GM19468 (cell line): Measurements from ENCODE around the gene FAAP100.

ENCODE experiments used
- ATAC-seq: cut with Tn5 transposase; IDR thresholded peaks from one replicate; pipeline ENCODE4 v1.9.1; 2021; ENCODE audit warnings: mild to moderate bottlenecking, moderate library complexity, moderate number of reproducible peaks; ENCODE audit not compliant: unreplicated experiment; ENCODE audit errors: extremely low read depth

Gene FAAP100

DNA sequence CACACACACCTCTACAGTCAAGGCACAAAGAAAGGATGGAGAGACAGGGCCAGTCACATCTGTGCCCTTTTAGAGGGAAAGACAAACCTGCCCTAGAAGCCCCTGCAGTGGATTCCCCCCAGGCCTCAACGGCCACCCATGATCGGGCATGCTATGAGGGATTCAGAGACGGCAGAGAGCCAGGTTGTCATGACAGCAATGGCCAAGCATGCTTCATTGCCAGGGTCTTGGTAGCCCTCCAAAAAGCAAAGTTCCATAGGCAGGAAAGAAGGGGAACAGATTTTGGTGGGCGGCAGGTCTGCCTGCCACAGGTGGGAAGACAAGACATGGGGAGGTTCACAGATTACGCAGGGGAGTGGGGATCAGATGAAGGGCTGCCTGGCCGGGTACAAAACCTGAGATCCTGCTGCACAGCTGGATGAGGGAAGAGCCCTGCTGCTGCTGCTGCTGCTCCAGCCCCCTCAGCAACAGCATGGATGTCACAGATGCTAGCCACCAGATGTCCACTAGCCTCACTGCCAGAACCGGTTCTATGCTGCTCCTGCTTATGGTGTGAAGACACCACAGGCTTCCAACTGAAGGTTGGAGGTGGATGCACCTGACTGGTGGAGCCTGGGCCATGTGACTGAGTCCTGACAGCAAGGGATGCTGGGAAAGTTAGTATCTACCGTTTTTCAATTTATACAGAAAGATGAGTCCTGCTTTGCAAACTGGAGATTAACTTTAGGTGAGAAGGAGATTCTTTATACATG lies 57.4 kb downstream of the FAAP100 start:
- ATAC-seq: no peak

DNA sequence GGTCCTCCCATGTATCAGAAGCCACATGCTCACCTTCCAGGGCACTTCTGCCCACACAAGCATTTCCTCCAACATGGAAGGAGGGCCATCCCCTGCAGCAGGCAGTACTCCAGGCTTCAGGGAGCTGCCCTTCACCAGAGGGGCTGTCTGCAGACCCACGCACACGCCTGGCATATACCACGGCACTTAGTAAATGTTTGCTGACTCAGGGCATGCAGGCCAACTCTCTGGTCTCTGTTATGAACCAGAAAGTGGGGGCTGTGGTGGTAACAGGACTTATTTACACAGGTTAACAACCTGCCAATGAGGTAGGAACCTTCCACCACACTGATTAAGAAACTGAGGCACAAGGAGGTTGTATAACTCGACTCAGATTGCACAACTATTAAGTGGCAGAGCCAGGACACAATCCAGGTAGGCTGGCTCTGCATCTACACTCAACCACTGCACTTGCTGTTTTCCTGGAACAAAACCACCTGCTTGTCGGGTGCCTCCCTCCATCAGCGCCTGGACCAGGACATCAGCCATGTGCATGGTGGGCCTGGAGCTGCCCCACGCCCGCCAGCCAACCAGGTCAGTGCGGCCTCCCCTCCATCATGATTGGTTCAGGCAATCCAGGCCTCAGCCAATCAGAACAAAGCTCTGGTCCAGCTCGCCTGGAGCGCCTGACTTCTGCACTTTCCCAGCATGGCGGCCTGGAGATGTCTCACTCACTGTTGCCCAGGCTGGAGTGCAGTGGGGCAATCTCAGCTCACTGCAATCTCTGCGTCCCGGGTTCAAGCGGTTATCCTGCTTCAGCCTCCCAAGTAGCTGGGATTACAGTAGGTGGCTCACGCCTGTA lies 58.7 kb downstream of the FAAP100 start:
- ATAC-seq: no peak

DNA sequence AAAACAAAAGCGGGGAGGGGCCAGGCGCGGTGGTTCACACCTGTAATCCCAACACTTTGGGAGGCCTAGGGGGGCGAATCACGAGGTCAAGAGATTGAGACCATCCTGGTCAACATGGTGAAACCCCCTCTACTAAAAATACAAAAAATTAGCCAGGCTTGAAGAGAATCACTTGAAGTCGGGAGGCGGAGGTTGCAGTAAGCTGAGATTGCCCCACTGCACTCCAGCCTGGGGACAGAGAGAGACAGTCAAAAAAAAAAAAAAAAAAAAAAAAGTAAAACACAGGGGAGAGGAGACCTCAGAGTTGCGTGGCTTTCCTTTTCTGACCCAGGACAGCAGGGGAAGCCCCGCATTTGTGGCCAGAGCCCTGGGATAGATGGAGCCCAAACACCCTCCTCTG lies 59.4 kb downstream of the FAAP100 start:
- ATAC-seq: no peak

DNA sequence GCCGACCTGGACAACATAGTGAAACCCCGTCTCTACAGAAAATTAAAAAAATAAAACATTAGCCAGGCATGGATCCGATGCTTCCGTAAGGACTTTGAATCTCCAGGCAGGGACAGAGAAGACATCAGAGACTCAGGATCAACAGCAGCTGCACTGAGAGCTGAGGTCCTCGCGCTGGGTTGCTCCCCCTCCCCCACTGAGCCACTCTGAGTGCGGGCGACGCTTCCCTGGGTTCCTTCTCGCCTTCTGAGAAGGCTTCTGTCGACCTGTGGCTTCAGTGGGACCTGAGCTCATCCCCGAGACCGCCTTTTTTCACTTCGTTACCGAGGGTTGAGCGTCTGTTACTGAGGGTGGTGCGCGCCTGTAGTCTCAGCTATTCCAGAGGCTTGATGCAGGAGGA lies 60.0 kb downstream of the FAAP100 start:
- ATAC-seq: no peak

DNA sequence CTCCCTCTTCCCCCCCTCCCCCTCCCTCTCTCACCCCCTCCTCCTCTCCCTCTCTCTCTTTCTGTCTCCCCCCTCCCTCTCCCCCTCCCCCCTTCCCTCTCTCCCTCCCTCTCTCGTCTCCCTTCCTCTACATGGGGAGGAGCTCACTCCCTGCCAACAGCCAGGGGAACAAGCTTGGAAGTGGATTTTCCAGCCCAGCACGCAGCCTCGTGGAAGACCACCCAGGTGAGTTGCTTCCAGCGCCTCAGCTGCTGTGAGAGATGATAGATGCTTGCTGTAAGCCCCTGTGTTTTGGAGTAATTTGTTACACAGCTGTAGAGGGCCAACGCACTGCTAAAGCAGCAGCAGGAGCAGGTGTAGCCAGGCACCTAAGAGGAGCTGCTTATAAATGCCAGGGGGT lies 60.4 kb downstream of the FAAP100 start:
- no peak for ATAC-seq

DNA sequence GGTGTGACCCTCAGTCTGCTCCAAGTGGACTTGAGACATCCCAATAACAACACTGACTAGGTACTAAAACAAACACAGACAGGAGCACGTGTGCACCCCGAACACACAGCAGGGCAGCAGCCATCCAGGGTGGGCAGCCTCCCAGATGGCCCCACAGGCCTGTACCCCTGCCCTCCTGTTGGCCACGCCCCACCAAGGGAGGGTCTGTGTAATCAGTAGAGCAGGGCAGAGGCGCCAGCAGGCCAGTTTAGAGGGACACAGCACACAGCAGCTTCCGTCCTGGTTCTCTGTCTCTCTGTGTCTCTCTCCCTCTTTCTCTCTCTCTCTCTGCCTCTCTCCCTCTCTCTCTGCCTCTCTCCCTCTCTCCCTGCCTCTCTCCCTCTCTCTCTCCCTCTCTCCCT lies 61.0 kb downstream of the FAAP100 start:
- no peak for ATAC-seq

DNA sequence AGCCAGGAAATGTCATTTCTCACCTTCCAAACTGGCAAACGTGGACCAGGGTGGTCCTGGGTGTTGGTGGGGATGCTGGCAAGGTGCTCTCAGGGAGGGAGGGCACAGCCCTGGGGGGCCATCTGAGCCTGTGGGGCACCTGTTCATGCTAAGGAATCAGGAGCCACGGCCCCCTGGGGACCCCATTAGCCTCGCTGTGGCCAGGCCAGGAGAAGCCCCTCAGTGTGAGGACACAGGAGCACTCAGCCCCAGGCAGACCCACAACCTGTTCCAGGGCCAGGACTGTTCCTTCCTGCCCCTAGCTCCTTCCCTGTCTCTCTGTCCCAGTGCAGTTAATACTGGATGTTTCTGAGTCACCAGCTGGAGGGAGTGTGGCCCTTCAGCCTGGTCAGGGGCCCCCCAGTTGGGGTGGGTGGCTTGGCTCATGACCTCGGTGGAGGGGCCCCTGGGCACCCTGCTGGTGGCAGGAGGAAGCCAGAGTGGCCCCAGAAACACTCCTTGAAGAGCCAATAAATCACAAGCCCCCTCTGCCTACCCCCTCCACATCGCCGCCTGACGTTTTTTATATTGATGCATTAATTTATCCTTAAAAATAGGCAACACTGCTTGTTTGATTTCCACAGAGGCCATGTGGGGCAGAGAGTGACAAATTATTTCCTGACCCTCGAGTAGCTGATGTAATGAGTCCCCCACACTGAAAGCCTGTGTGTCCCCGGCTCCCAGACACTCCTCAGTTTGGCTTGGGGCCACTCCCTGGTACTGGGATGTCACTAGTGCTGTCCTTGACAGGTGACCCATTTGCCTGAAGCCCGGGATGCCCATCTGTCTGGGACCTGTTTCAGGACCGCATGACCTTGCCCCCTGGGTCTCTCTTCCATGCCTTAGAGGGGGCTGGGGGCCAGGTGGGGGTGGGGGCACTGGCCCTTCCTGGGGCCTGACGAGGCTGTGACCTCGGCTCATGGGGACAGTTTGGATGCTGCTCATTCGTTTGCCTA lies 61.9 kb downstream of the FAAP100 start:
- no peak for ATAC-seq
